NK-92 (cell line): Measurements from ENCODE around the gene METTL25B.

Experiments
- DNase-seq: peaks from one replicate; lab custom pipeline; 2025; ENCODE audit not compliant: unreplicated experiment; lab: John Stamatoyannopoulos, UW

Gene METTL25B

GRCh38 chr1:156767101-156767878 lies 39.0 kb downstream of the METTL25B start, which contains the start of gene PRCC:
TSS of gene PRCC (plus strand) at chr1:156767535. CDS start at chr1:156767772, 237 bp downstream.
- DNase-seq = peak; percentile 89

DNA sequence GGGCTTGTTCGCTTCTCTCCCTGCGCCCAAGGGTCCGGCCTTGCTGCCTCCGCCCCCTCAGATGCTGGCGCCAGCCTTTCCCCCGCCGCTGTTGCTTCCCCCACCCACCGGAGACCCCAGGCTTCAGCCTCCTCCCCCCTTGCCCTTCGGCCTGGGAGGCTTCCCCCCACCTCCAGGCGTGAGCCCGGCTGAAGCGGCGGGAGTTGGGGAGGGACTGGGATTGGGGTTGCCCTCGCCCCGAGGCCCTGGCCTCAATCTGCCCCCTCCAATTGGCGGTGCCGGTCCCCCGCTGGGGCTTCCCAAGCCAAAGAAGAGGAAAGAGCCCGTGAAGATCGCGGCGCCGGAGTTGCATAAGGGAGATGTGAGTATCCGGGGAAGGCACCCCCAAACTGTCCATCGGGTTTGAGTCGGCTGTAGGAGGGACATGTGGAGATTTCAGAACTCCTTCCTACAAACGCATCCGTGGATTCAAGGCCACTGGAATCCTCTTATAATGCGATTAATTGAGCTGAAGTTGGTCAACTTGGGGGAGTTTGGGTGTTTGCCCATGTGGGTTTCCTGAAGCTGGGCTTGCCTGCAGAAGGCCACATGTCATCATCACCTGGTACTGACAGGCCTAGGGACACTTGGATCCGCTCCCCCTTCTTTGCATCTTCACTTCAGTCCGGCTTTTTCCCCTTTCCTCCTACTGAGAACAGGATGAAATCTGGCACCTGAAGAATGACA lies 39.8 kb downstream of the METTL25B start:
- no peak for DNase-seq

DNA sequence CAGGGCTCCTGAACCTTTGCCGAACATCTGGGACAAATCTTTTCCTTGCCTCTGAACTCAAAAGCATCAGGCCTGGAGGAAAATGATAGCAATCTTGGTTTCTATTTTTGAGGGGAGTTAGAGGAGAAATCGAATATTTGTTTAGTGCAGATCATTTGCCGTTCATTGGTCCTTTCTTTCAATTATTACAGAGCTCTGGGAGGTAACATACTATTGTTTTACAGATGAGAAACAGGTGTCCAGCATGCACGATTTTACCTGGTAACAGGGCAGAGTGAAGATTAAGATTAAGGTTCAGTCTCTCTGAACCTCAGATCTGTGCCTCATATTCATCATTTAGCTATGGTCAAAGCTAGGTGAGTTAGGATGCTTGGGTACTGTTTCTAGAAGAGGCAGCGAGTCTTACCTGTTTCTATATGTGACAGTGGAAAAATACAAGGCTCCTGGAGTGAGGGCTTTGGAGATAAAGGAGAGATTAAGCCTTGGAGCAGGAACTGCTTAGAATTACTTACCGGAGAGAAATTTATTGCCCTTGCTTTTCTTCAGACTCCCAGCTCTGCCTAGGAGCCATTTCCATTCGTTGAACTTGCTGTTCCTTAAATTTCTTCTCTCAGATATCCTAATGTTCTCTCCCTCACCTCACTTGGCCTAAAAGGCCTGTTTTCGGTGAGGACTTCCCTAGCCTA lies 40.5 kb downstream of the METTL25B start:
- DNase-seq = no peak

GRCh38 chr1:156772222-156772621 lies 44.0 kb downstream of the METTL25B start:
- DNase-seq = no peak

DNA sequence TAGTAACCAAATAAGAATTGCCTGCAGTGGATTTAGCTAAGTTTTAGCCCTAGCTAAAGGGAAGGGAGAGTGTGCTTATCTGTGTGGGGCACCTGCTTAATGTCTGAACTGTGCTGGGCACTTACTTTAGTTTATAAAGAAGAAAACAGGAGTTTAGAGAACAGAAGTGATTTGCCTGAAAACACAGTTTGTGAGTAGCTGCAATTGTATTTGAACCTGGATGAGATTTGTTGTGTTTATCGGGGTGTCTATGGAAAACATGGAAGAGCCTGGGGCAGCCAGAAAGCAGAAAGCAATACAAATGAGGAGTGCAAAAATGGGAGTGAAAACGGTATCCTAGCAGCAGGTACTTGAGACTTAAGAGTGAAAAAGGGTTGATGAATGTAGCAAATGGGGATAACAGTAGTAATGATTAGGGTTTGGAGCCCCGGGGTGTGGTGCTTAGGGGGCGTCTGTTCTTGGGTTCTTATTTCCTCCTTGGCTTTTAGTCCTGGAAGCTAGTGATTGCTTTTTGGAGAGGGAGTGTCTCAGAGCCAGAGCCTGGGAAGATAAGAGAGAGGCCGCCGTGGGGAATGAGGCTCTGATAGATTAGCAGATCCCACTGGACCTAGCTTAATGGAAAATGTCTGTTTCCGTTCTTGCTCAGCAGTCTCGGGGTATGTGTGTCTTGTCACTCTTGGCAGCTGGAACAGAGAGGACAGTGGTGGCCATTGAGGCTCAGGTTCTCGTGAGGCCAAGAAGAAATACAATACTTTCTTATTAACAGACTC lies 44.6 kb downstream of the METTL25B start:
- no peak for DNase-seq

DNA sequence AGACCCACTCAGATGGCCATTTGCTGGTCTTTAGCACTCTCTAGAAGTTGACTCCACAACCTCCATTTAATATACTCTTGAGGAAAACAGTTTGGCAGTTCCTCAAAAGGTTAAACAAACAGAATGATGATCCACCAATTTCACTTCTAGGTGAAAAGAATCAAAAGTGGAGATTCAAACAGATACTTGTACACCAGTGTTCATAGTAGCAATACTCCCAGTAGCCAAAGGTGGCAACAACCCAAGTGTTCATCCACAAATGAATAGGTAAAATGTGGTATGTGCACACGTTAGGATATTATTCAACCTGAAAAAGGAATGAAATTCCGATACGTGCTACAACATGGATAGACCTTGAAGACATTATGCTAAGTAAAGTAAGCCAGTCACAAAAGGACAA lies 45.3 kb downstream of the METTL25B start:
- no peak for DNase-seq

DNA sequence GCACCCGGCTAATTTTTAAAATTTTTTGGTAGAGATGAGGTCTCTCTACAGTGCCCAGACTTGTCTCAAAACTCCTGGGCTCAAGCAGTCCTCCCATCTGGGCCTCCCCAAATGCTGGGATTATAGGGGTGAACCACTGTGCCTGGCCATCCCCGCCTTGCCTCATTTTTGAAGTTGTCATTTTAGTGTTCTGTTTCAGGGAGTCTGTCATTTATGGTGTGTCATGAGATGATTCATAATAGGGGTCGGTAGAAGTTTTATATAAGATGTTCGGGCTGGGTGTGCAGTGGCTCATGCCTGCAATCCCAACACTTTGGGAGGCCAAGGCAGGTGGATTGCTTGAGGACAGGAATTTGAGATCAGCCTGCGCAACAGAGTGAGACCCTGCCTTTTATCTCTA lies 47.5 kb downstream of the METTL25B start:
- no peak for DNase-seq

- DNase-seq = no peak
These were observed 48.7 kb downstream of the METTL25B start for GRCh38 chr1:156776942-156777341.

GRCh38 chr1:156777573-156777972 lies 49.3 kb downstream of the METTL25B start:
- no peak for DNase-seq

- DNase-seq = no peak
These were observed 53.4 kb downstream of the METTL25B start for GRCh38 chr1:156781585-156782186.

- DNase-seq = no peak
These were observed 57.2 kb downstream of the METTL25B start for GRCh38 chr1:156785458-156785857.
